Measurements from ENCODE around the gene PROSER3.

DNA sequence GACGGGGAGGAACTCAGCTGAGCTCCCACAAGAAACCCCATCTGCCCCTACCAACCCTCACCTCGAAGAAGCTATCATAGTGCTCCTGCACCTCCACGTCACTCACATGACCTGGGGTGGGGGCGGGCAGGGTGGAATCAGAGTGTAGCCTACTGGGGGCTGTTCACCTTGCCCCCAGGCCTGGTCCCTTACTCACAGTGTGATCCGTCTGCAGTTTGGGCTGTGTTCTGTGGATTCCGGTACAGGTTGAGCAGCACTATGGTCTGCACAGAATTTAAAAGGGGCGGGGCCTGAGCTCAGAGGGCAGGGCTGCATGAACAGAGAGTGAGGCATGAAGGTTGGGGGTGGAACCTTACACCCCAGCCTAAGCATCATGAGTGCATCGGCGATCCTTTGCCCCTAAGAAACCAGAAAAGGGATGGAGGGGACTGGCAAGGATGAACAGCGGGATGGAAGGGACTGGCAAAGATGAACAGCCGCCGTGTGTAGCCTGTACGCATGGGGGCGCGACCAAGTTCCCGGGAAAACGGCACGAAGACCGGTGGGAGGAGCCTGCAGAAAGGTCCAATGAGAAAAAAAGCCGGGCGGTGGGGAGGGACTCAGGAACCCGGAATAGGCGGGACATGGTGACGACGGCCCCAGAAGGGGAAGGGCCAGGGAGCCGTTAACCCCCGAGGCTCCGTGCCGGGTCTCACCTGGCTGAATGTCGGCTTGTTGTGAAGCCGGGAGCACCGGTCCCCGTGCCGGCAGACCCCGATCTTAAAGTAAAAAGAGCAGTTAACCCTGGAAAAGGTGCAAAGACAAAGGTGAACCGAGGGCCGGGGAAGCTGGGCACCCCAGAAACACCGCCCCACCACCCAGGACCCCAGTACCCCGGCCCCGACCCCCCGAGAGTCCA, 13.3 kb upstream of the PROSER3 start:
- TF ChIP-seq, protein P1, sequence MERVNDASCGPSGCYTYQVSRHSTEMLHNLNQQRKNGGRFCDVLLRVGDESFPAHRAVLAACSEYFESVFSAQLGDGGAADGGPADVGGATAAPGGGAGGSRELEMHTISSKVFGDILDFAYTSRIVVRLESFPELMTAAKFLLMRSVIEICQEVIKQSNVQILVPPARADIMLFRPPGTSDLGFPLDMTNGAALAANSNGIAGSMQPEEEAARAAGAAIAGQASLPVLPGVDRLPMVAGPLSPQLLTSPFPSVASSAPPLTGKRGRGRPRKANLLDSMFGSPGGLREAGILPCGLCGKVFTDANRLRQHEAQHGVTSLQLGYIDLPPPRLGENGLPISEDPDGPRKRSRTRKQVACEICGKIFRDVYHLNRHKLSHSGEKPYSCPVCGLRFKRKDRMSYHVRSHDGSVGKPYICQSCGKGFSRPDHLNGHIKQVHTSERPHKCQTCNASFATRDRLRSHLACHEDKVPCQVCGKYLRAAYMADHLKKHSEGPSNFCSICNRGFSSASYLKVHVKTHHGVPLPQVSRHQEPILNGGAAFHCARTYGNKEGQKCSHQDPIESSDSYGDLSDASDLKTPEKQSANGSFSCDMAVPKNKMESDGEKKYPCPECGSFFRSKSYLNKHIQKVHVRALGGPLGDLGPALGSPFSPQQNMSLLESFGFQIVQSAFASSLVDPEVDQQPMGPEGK (CRISPR knock-in tag; IDR thresholded peaks at IDR 0.05; ENCODE audit: borderline replicate concordance) = no peak
- TF ChIP-seq ZFP3 (CRISPR knock-in tag; IDR thresholded peaks at IDR 0.05) (no peak), ZNF565 (CRISPR knock-in tag; conservative IDR thresholded peaks at IDR 0.05; ENCODE audit: low read depth) (no peak), CSDC2 (CRISPR knock-in tag; IDR thresholded peaks at IDR 0.05) (no peak), ARNTL (CRISPR knock-in tag; IDR thresholded peaks at IDR 0.05; ENCODE audit: borderline replicate concordance, low read depth) (no peak), RARB (CRISPR knock-in tag; IDR thresholded peaks at IDR 0.05) (no peak)
- TF ChIP-seq, protein P2, sequence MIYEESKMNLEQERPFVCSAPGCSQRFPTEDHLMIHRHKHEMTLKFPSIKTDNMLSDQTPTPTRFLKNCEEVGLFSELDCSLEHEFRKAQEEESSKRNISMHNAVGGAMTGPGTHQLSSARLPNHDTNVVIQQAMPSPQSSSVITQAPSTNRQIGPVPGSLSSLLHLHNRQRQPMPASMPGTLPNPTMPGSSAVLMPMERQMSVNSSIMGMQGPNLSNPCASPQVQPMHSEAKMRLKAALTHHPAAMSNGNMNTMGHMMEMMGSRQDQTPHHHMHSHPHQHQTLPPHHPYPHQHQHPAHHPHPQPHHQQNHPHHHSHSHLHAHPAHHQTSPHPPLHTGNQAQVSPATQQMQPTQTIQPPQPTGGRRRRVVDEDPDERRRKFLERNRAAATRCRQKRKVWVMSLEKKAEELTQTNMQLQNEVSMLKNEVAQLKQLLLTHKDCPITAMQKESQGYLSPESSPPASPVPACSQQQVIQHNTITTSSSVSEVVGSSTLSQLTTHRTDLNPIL (CRISPR knock-in tag; IDR thresholded peaks at IDR 0.05; ENCODE audit: low read depth) = no peak
- TF ChIP-seq, protein P3, sequence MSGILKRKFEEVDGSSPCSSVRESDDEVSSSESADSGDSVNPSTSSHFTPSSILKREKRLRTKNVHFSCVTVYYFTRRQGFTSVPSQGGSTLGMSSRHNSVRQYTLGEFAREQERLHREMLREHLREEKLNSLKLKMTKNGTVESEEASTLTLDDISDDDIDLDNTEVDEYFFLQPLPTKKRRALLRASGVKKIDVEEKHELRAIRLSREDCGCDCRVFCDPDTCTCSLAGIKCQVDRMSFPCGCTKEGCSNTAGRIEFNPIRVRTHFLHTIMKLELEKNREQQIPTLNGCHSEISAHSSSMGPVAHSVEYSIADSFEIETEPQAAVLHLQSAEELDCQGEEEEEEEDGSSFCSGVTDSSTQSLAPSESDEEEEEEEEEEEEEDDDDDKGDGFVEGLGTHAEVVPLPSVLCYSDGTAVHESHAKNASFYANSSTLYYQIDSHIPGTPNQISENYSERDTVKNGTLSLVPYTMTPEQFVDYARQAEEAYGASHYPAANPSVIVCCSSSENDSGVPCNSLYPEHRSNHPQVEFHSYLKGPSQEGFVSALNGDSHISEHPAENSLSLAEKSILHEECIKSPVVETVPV (CRISPR knock-in tag; IDR thresholded peaks at IDR 0.05) = no peak

All from SK-N-SH treated with all-trans-retinoic acid at 6 μM for 48 hours (cell line).